ENCODE results near the gene PIGC.

- TF ChIP-seq ZNF549 (tag by site-specific recombination; IDR thresholded peaks at IDR 0.05): no peak
- TF ChIP-seq ZNF555 (tag by site-specific recombination; conservative IDR thresholded peaks at IDR 0.05): no peak
- TF ChIP-seq ZNF37A (tag by site-specific recombination; IDR thresholded peaks at IDR 0.05): no peak
- no peak for TF ChIP-seq REST (tag by site-specific recombination; IDR thresholded peaks at IDR 0.05)
These were observed 17.0 kb upstream of the PIGC start for GRCh38 chr1:172460887-172461315.
